Amygdala (tissue), 56 donors: ENCODE measurements around the gene DCDC2.
A peak's percentile ranks its signal among the peaks of the same experiment; 100 is the strongest.
"Not testable (repeated sequence)": the region's sequence is repeated elsewhere in the genome, so short reads cannot be mapped to it uniquely, and the experiment has no call there.

Experiments used
- DNase-seq, 56 donors: peaks; one replicate each; lab custom pipeline; 2025; lab: John Stamatoyannopoulos, UW

Gene DCDC2

DNA sequence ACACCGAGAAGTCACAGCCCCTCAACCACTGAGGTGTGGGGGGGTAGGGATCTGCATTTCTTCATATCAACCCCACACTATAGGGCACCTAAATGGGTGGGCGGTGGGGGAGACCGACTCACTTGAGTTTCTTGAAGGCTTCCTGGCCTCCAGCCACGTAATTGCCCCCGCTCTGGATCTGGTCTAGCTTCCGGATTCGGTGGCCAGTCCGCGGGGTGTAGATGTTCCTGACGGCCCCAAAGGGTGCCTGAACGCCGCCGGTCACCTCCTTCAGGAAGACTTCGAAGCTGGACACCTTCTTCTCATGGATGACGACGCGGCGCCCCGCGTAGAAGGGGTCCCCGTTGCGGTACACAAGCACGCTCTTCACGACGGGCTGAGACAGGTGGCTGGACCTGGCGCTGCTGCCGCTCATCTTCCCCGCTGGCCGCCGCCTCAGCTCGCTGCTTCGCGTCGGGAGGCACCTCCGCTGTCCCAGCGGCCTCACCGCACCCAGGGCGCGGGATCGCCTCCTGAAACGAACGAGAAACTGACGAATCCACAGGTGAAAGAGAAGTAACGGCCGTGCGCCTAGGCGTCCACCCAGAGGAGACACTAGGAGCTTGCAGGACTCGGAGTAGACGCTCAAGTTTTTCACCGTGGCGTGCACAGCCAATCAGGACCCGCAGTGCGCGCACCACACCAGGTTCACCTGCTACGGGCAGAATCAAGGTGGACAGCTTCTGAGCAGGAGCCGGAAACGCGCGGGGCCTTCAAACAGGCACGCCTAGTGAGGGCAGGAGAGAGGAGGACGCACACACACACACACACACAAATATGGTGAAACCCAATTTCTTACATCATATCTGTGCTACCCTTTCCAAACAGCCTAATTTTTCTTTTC is at the start of gene DCDC2:
Gene DCDC2 (minus strand): TSS at position 724 of the 883 bp plus-strand sequence. CDS start 309 bp downstream, at position 415.
- DNase-seq: peak in 12 of 56 donors; percentile 2 to 29 (median 6)

DNA sequence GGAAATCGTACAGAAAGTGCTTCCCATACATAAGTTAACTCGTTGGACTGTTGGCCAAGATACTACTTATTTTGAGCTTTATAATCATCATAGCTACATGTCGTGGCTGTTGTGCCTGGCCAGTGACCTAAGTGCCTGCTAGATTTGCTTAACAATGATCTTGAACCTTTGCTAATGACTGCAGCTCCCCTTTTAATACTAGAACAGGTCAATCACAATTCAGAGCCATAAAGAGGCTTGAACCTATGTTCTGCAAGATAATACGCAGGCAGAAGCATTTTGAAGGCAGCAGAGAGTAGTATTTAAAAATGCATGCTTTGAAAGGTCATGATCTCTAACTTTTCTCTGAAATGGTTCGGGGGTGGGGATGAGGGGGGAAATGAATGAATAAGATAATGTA is 47.4 kb upstream of the DCDC2 start:
- no peak for DNase-seq

- peak in 1 of 56 donors; percentile 22 for DNase-seq
These were observed 45.6 kb upstream of the DCDC2 start for GRCh38 chr6:24403501-24403824.

GRCh38 chr6:24402697-24403500 is 45.0 kb upstream of the DCDC2 start, which contains the start of gene MRS2:
Gene MRS2, plus strand, starts transcription at chr6:24402936. Its CDS starts 111 bp downstream, at chr6:24403047.
- peak; percentile 26 to 94 (median 77) for DNase-seq

- no peak for DNase-seq
These were observed 43.6 kb upstream of the DCDC2 start for GRCh38 chr6:24401458-24401857.

GRCh38 chr6:24400045-24401039 is 42.5 kb upstream of the DCDC2 start:
- DNase-seq: not testable (repeated sequence)

DNA sequence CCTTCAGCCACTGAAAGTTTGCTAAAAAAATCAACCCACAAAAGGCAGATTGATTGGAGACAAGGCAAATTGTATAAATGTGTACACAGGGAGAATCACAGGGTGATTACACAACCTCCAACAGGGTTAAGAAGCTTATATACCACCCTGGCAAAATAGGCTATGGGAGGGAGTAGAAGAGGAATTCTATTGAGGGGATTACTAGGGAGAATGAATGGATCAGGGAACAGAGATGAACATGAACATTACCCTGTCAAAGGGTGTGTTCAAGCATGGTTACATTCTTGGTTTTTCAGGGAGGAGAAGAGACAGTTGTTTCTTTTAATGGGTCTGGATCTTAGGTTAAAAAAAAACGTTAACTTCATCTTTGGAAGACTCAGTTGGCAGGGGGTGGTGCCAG is 39.8 kb upstream of the DCDC2 start:
- DNase-seq: no peak

DNA sequence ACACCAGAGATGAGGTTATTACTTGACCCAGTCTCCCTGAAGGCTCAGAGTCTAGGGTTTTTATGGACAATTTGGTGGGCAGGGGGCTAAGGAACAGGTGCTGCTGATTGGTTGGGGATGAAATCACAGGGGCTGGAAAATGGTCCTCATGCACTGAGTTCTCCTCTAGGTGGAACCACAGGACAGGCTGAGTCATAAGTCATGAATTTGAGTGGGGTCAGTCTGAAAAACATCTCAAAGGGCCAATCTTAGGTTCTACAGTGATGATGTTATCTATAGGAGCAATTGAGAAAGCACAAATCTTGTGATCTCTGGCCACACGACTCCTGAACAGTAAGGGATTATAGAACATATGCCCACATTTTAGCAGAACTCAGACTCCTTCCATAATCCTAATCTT is 39.0 kb upstream of the DCDC2 start:
- no peak for DNase-seq

DNA sequence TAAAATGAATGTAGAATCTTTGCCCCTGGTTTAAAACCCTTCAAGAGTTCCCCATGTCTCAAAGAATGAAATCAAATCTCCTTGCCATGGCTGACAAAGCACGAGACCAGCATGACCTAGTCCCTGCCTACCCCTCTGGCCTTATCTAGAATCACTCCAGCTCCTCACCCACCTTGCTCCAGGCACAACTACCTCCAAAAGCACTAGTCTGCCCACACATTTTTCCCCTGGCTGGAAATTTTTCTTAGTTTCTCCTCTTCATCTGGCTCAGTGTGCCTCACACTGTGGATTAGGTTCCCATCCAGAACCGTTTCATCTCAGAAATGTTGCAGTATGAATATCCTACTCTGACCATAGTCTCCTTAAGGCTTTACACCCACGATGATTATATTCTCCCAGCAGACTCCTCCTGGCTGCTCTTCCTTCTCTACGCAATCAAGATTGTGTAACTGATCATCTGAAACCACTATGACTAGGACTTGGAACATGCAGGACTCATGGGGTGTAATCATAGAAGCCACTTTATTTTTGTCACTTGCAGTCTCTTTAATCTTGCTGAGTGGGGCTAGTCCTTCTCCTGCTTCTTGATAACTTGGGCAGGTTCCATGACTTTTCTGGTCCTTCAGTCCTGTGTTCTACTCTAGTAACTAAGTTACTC is 37.0 kb upstream of the DCDC2 start:
- DNase-seq: no peak

DNA sequence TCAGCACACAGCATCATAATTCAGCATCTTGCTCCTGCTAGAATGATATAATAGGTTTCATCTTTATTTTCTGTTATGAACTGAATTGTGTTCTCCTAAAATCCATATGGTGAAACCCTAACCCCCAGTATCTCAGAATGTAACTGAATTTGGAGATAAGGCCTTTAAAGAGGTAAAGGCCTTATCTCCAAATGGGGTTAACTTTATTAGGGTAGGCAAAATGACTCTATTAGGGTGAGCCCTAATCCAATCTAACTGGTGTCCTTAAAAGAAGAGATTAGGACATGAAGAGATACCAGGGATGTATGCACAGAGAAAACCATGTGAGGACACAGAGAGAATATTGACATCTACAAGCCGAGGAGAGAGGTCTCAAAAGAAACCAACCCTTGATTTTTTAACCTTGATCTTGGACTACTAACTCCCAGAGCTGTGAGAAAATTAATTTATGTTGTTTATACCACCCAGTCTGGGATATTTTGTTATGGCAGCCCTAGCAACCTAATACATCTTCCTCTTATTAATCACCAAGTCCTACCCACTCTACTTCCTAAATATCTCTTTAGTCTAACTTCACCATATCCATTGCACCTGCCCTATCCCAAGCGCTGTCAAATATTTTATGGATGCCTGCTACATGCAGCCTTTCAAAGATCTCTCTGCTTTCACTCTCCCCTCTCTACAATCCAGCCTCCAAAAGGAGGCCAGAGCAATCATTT is 36.4 kb upstream of the DCDC2 start:
- no peak for DNase-seq

DNA sequence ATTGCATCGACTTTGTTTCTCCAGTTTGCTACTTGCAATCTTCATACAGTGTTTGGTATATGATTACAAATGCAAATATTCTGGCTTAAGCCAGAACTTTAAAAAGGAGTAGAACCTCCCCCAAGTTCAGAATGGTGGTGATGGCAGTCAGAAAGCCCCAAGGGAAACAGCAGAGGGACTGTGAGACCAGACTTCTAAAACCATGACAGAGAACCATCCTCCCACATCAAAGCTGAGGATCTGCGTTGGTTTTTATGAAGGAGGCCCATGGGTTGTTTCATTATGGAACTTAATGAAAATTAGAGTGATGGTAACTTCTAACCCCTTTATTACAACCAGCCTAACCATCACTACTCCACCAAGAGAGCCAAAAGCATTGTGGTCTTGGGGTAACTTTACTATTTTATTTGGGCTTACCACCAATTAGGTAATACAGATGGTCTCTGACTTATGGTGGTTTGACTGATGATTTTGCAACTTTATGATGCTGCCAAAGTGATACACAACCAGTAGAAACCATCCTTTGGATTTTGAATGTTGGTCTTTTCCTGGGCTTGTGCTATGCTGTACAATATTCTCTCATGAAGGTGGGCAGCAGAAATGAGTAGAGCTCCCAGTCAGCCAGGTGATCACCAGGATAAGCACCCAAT is 34.0 kb upstream of the DCDC2 start:
- no peak for DNase-seq

GRCh38 chr6:24391208-24391607 is 33.3 kb upstream of the DCDC2 start:
- no peak for DNase-seq

GRCh38 chr6:24387818-24388217 is 30.0 kb upstream of the DCDC2 start:
- DNase-seq: no peak

GRCh38 chr6:24385536-24386269 is 27.8 kb upstream of the DCDC2 start:
- DNase-seq: no peak

DNA sequence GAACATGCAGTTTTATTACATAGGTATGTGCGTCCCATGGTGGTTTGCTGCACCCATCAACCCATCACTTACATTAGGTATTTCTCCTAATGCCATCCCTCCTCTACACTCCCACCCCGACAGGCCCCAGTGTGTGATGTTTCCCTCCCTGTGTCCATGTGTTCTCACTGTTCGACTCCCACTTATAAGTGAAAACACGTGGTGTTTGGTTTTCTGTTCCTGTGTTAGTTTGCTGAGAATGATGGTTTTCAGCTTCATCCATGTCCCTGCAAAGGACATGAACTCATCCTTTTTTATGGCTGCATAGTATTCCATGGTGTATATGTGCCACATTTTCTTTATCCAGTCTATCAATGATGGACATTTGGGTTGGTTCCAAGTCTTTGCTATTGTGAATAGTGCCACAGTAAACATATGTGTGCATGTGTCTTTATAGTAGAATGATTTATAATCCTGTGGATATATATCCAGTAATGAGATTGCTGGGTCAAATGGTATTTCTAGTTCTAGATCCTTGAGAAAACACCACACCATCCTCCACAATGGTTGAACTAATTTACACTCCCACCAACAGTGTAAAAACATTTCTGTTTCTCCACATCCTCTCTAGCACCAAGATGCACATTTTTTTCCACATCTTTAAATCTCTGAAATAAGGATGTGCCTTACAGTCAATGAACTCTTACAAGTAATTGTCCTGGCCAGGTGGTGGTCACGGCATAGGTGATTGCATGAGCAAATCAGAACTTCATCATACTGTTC is 26.7 kb upstream of the DCDC2 start:
- DNase-seq: not testable (repeated sequence)

- DNase-seq: not testable (repeated sequence)
These were observed 25.1 kb upstream of the DCDC2 start for GRCh38 chr6:24382891-24383494.

GRCh38 chr6:24382220-24382540 is 24.3 kb upstream of the DCDC2 start:
- DNase-seq: no peak
